GM18498 (cell line): ENCODE measurements around the gene SH3TC1.

ENCODE experiments used
- ATAC-seq: cut with Tn5 transposase; IDR thresholded peaks from one replicate; pipeline ENCODE4 v1.9.1; 2021; ENCODE audit warnings: mild to moderate bottlenecking, moderate library complexity; ENCODE audit not compliant: unreplicated experiment

SH3TC1 gene

DNA sequence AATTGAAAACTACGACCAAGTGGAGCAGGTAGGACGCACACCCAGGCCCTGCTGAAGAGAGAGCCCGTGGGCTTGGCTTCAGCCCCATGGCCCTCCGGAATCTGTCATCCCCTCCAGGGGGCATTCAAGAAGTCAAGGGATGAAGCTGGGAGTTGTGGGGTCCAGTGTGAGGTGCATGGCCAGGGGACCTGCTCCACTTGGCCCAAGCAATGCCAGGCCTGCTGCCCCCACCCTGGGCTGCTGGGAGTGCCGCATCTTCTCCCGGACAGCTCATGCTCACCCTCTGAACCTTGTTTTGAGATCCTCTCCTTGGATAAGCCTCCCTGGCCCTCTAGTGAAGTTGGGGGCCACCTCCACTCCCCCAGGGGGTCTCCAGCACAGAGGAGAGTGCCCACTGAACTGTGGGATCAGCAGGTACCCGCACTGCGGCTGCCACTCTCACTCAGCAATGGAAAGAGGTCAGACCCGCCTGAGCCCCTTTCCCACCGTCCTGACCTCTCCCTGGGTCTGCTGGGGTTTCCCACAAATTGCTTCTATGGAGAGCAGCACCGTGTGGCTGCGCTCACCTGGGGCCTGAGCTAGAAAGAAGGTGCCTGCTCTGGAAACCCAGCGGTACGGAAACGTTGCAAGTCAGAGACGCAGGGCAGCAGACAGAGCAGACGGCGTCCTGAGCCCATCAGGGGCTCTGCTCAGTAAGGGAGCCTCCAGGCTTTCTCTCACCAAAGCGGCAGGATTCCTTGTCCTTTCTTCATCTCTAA lies 35.5 kb upstream of the SH3TC1 start:
- no peak for ATAC-seq

DNA sequence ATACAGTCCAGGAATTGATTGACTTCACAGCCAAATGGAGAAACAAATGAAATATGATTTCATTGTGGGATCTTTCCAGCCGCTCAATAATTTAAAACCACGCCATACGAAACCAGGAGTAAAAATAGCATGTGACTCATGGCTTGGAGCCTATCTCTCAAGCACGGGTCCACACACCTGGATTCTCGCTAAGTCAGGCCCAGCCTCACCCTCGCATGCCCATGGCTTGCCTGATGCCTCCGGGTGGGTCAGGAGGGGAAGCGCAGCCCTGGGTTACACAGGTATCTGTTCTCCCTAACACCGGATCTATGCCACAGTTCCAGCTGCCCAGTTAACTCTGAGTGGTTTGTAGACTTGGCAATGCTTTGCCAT lies 34.9 kb upstream of the SH3TC1 start:
- ATAC-seq, result no peak

DNA sequence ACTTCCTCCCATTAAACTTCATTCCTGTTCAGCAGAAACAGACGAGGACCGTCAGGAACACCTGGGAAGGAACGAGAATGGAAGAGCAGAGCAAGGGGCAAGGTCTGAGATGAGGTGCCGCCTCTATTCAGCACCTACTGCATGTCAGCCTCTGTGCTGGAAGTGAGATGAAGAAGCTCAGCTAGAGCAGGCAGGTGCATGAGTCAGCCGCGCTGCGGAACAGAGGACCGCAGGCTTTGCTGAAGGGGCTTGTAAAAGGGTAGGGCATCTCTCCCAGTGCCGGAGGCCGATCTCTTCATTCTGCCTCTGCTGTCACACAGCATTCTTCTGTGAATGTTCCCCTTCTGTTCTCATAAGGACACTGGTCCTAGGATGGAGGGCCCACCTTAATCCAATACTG lies 34.4 kb upstream of the SH3TC1 start:
- ATAC-seq, result no peak

DNA sequence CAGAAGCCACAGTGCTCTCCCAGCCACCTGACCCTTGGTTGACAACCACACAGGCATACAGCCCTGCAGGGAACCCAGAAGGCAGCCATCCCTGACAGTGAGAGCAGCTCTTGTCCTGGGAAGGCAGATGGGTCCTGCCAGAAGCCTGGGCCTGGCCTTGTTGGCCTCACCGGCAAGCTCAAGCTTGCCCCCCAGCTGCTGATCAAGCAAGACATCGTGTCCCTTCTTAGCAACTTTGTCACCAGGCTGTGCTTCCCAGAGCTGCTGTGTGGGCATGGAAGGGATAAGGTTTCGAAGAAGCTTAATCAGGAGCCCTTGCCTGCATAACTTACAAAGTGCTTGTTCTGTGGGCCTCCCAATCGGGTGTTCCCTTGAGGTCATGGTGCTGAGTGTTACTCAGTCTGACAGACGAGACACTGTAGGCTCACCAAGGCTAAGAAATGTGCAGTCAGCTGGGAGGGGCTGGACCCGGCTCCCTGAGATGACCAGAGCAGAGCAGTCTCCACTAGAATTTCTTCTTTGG lies 33.7 kb upstream of the SH3TC1 start:
- no peak for ATAC-seq

DNA sequence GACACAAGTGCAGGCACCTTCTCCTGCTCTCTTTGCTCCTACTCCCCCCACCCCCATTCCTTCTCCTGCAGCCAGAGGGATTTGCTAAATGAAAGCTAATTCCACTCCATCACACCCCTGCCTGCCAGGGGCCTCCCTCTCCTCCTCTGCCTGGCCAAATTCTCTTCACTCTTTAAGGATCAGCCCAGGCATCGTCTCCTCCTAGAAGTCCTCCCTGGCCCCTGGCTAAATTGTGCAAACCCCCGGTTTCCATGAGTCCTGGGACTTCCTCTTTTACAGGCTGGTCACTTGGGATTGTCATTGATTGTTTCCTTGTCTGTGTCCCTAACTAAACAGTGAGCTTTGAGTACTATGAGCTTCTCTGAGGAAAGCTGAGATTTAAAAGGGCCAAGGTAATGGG lies 31.8 kb upstream of the SH3TC1 start:
- ATAC-seq, result no peak

DNA sequence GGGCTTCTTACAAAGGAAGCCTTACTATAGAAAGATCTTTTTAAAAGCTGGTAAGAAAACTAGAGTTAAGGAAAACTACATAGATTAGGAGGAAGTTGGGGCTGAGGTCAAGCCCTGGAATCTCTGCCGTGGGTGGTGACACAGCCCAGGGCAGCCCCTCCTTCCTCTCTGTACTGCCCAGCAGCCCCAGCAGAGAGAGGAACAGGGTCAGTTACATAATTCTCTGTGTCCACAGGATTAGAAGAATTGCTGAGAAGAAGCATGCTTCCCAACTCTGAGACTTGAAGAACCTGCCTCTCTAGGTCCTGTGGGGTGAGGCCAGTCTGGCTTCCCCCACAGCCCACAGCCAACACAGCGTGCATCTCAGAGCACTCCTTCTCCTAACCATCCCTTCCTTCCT lies 31.3 kb upstream of the SH3TC1 start:
- no peak for ATAC-seq

DNA sequence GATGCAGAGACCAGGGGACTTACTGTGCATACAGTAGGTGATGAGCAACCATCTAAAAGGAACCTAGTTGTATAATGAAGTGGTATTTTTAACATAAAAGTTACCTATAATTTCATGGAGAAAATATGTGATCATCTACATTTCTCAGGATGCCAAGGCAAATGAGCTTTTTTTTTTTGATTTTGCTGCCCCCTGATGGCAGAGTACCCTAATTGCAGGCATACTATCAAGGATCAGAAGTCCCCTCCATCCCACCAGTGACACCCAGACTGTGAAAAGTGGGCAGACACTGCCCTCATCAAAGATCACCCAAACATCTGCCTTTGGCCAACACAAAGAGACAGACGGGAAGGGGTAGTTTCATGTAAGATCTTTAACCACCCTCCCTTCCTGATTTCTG lies 30.9 kb upstream of the SH3TC1 start:
- ATAC-seq, result no peak

DNA sequence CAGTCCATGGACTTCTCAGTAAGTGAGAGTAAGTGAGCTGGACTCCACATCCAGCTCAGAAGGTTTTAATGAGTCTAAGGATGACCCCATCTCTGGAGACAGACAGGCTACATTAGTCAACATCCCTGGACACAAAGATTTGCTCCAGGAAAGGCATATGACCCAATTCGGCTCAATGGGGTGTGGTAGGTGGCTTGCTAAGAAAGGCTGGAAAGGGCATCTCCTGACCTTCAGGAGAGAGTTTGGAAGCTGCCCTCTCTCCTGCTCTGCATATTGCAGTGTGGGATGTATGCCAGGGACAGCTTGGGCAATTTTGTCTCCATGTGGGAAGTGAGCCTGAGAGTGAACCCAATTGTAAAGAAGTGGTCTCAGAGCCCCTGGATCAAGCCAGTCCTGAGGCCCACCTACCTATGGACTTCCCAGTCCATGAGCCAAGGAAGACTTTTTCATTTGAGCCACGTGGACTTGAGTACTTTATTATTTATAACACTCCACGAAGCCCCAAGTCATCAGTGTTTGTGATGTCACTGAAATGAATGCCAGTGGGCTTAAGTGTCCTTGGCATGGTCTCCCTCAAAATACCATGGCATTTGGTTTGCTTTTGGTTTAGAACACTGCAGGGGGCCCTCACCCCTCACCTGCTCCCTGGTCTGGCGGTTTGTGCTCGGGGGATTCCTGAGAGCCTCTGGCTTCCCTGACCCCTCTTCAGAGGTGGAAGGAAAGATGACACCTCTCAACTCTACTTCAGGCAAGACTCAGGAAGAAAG lies 30.1 kb upstream of the SH3TC1 start:
- no peak for ATAC-seq

DNA sequence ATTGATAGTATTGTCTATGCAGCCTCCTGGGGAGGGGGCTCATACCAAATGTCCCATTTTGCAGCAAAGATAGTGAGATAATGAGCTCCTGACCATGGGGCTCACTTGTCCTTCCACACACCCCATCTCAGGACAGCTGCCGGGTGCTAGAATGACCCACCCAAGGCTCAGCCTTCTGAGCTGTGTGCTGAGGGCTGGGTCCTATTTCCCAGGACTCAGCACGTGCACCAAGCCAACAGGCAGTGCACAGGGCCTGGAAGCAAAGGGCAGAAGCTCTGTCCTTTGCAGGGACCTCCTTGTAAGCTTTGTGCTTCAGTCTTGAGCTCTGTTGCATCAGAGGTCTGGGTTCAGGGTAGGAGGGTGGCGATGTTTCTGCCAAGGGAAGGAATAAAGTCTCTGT lies 29.3 kb upstream of the SH3TC1 start:
- no peak for ATAC-seq

DNA sequence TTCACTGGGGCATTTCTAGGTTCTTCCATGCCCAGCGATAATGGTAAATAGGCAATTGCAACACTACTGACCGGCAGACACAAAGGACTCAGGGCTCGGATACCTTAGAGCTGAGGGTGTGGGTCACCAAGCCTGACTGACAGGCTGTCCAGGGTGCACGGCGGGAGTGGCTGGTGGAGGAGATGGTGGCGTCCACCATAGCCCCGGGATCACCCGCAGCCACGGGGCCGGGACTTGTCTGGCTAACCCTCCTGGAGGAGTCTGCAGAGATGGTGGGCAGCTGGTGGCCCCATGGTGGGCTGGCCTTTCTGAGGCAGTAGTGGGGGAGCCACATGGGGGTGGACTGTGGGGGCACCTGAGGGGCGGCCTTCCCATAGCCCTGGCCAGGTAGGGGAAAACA lies 28.7 kb upstream of the SH3TC1 start:
- no peak for ATAC-seq

DNA sequence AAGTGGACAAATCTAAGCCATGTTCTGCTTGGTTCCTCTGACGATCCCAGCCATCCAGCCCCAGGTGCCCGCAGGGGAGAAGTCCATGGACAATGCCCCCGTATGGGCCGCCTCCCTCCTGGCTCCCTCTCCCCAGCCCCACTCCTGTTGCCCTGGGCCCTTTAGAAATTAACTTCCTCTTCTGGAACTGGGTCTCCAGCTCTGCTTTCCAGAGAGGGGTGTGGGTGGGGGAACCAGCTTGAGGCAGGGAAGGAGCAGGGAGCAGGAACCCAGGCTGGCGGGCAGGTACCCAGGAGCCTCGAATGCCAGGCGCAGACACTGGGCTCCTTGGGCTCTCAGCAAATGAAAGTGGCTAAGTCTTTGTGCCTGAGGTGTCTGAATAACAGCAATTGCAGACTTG lies 27.8 kb upstream of the SH3TC1 start:
- ATAC-seq, result no peak

DNA sequence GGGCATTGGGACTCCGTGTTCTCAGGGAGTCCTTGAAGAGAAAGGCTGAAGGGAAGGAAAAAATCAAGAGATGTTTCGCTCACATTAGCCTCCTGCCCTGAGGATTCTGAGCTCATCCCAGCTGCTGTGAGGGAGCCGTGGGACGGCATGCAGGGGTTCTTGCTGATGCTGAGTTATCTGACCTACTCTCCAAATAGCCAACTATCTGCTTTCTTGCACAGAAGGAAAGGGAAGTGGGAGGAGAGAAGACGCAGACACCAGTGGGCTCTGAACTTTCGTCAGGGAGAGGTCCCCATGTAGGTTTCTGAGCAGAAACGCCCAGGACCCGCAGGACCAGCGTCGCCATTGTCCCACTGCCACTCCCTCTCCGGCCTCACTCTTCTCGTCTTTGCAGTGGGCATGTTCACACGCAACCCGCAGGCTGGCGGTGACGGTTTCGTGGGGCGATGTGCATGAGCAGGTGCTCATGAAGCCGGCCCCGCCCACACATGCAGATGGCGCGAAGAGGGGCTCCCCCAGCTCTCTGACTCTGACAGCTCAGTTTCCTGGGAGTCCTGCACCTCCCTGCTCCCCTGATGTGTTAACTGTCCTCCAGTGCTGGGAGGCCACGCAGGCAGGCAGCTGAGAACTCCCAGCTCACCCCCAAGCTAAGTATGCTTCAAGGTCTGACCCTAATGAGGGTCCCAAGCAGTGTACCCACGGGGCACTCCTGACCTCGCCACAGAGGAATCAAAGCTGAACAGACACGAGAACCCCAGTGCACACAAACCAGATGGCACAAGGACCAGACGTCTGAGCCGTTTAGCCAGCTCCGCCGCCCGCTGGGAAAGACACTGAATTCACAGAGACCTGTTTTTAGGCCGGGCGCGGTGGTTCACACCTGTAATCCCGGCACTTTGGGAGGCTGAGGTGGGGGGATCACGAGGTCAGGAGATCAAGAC lies 26.8 kb upstream of the SH3TC1 start:
- peak; percentile 72 for ATAC-seq

DNA sequence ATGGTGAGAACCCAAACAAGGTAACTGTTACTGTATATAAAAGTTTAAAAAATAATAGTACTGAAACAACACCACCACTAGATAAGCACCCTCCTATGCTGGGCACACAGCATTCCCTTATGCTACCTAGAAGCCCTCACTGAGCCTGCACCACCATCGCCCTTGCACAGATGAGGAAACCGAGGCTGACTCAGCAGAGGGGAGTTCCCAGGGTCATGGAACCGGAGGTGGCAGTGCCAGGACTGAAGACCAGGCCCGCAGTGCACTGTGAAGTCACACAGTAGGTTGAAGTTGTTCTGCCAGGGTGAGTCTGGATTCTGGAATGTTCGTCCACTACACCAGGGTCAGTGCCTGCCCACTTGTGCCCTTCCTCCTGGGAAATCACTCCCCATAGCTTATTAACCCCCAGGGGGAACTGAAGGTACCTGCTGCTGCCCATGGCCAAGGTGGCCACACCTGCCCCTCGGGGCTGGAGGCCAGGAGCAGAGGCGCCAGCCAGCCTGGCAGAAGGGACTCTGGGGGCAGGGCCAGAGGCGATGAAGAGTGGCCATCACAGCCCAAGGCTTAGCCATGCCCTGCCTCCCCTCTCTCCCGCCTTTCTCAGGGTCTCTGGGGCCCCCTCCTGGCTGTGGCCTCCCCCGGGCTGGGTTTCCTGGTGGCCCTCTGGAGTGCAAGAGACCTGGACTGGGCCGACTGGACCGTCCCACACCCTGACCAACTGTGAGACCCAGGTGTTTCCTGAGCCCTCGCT lies 25.4 kb upstream of the SH3TC1 start:
- ATAC-seq, result no peak

DNA sequence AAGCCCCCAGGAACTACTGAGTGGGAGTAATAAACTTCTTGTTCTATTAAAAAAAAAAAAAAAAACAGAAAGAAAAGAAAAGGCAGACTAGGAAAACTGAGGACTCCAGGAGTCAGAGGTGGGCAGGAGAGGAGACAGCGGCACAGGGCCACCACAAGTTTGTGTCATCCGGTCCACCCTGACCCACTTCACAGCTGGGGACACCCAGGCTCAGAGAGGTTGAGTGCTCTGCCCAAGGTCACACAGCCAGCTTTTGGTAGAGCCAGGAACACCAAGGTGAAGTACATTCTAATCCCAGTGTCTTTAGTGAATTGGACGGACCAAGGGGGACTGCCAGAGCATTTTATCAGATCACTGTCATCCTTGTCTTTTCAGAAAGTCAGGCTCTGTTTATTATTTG lies 24.1 kb upstream of the SH3TC1 start:
- no peak for ATAC-seq

DNA sequence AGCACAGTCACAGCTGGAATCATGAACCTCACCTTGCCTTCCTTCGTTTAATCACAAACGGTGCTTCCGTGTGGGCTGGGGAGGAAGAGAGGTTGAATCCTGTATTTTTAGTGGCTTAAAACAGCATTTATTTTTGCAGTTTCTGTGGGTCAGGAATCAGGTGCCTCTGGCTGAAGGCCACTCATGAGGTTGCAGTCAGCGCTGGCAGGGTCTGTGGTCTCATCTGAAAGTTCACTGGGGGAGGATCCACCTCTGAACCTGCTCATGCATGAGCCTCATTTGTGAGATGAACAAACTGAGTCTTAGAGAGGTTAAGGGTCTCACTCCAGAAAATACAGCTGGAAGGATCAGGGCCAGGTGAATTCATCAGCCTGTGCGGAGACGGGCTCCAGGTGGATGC lies 23.4 kb upstream of the SH3TC1 start:
- no peak for ATAC-seq

DNA sequence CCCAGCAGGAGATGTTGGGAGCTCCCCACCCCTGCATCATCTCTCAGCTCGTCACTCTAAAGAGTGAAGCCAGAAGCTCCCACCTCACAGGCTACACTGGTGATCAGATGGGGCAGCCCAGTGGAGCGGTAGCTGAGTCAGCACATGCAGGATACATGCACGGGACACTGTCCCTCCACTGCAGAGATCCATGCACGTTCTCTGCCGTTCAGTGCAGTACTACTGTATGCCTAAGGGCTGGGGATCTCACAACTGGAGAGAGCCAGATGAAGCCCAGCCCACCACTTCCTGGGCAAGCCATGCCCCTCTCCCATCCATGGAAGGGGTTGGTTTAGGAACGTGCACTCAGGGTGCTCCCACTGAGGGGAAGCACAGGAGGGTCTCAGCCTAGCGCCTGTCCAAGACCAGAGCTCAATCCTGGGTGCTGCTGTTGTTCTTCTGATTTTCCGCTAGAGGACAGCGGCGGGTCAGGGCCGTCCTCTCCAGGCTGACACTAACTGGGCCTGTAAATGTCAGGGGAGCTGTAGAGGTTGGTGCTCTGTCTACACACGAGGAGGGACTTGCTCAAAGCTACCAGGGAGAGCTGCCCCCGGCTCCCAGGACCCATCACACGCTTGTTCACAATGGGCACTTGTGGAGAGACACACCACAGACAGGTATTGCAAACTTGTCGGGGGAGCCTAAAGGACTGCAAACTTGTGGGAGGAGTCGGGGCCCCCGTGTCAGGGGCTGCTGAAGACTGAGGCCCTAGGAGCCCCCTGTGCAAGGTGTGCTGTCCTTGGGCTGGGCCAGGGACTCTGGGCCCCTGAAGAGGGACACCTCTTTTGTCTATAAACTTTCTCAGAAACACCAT lies 22.3 kb upstream of the SH3TC1 start:
- peak; percentile 76 for ATAC-seq

DNA sequence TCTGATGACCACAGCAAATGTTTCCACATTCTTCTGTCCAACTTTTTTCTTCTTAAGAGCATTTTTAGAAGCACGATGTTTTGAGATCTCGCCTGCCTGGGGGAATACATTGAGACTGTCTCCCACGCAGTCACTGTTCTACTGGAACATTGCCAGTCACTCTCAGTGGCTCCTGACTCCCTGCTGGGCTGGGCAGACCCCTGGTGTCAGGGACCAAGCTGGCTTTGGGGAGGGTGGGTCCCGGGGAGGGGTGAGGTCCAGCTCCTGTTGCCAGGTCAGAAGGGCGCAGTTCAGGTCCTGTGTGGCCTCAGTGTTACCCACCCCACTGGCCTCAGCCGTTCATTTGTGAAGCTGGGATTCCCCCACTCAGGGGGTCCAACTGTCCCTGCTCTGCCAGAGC lies 21.5 kb upstream of the SH3TC1 start:
- no peak for ATAC-seq

DNA sequence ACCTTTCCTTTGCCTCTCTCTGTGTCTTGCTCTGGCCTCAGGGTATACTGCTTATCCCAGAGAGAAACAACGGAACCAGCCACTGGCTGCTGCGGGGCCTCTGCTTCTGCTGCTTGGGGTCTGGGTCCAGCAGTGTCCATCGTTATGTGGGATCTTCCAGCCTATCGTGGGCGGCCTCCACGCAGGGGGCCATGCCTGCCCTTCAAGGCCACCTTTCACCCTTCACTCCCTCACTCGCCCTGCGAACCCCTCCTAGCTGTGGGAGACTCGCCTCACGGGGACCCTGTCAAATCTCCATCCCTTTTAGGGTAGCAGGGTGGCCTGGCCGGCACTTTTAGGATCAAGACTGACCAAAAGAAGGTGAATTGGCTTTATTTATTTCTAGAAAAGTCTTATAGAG lies 21.1 kb upstream of the SH3TC1 start:
- ATAC-seq, result no peak

DNA sequence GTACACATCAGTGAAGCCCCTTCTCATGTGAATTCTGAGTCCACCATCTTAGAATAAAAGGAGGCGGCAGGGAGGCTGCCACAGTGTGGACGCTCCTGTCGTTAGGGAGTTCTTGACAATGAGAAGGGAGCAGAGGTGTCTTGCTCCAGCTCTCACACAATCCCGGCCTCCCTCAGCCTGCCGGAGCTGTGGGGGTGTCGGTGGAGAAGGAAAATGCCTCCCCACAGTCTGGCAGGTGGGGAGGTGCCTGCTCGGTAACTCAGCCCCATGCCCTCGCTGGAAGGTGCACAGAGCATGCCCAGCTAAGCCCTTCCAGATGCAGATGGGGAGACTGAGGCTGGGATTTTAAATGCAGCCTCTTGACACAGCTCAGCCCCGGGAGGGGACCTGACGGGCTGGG lies 20.0 kb upstream of the SH3TC1 start:
- no peak for ATAC-seq

DNA sequence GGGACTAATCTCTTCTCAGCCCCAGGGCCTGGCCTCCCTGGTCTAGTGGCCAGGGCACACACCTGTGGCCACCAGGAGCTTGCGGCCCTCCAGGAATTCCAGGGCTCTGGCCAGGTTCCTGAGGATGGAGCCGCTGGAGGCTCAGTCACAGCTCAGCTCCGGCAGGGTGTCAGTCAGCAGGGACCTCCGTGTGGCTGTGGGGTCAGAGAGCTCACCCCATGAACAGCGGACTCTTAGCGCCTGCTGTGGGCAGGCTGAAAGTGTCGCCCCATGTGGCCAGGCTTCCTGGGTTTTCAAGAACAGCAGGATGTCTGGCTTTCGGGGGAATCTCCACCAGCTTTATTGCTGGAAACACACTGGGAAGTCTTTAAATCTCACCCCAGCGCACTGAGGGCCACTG lies 19.3 kb upstream of the SH3TC1 start:
- ATAC-seq, result no peak
